Erythroblast (primary cell): Measurements from ENCODE around the gene SACM1L.

ENCODE experiments used
- GATA1 ChIP-seq: IDR thresholded peaks from 2 replicates; pipeline ENCODE4 v1.6.1; 2011; ENCODE audit warnings: low read depth, mild to moderate bottlenecking, control low read depth, low read length, moderate library complexity
- POLR2A ChIP-seq: IDR thresholded peaks from 2 replicates; pipeline ENCODE4 v1.6.1; 2011; ENCODE audit warnings: mild to moderate bottlenecking, low read length

- TF ChIP-seq POLR2A: no peak
- TF ChIP-seq GATA1: no peak
Measured at GRCh38 chr3:45781271-45781670, 92.1 kb downstream of the SACM1L start.
